ENCODE data around the gene KLHL5.
A peak's percentile ranks its signal among the peaks of the same experiment; 100 is the strongest.
"Not testable (repeated sequence)": the region's sequence is repeated elsewhere in the genome, so short reads cannot be mapped to it uniquely, and the experiment has no call there.

Gene KLHL5

GRCh38 chr4:39062094-39062769 lies at the start of gene KLHL5:
Gene KLHL5, plus strand, starts transcription at chr4:39062232. Its CDS starts 421 bp downstream, at chr4:39062653.
- no peak for DNase-seq (ENCODE audit: low read depth)

GRCh38 chr4:39014028-39014427 lies 48.0 kb upstream of the KLHL5 start:
- DNase-seq (ENCODE audit: low read depth): no peak

- DNase-seq (ENCODE audit: low read depth): no peak
These were observed 41.9 kb upstream of the KLHL5 start for GRCh38 chr4:39020130-39020529.

- no peak for DNase-seq (ENCODE audit: low read depth)
These were observed 40.4 kb upstream of the KLHL5 start for GRCh38 chr4:39021631-39022030.

- DNase-seq (ENCODE audit: low read depth): no peak
These were observed 39.8 kb upstream of the KLHL5 start for GRCh38 chr4:39022241-39022640.

GRCh38 chr4:39023059-39023458 lies 39.0 kb upstream of the KLHL5 start:
- no peak for DNase-seq (ENCODE audit: low read depth)

- DNase-seq (ENCODE audit: low read depth): no peak
These were observed 37.6 kb upstream of the KLHL5 start for GRCh38 chr4:39024311-39024865.

GRCh38 chr4:39025552-39026085 lies 36.4 kb upstream of the KLHL5 start:
- DNase-seq (ENCODE audit: low read depth): no peak

GRCh38 chr4:39026096-39026495 lies 35.9 kb upstream of the KLHL5 start:
- no peak for DNase-seq (ENCODE audit: low read depth)

GRCh38 chr4:39029752-39030694 lies 32.0 kb upstream of the KLHL5 start:
- DNase-seq (ENCODE audit: low read depth): no peak

- DNase-seq (ENCODE audit: low read depth): no peak
These were observed 31.3 kb upstream of the KLHL5 start for GRCh38 chr4:39030725-39031124.

GRCh38 chr4:39031590-39032020 lies 30.4 kb upstream of the KLHL5 start:
- DNase-seq (ENCODE audit: low read depth): not testable (repeated sequence)

GRCh38 chr4:39032218-39033085 lies 29.6 kb upstream of the KLHL5 start, which contains the start of gene TMEM156:
Gene TMEM156, minus strand, starts transcription at chr4:39032409. Its CDS starts 96 bp downstream, at chr4:39032313.
- peak; percentile 43 for DNase-seq (ENCODE audit: low read depth)

- no peak for DNase-seq (ENCODE audit: low read depth)
These were observed 25.9 kb upstream of the KLHL5 start for GRCh38 chr4:39036172-39036571.

- no peak for DNase-seq (ENCODE audit: low read depth)
These were observed 24.6 kb upstream of the KLHL5 start for GRCh38 chr4:39037491-39037825.

GRCh38 chr4:39037941-39038340 lies 24.1 kb upstream of the KLHL5 start:
- DNase-seq (ENCODE audit: low read depth): no peak

- no peak for DNase-seq (ENCODE audit: low read depth)
These were observed 22.9 kb upstream of the KLHL5 start for GRCh38 chr4:39039108-39039507.

- DNase-seq (ENCODE audit: low read depth): no peak
These were observed 19.7 kb upstream of the KLHL5 start for GRCh38 chr4:39042366-39042765.

- DNase-seq (ENCODE audit: low read depth): peak; percentile 38
These were observed 18.8 kb upstream of the KLHL5 start for GRCh38 chr4:39043058-39043860.

- DNase-seq (ENCODE audit: low read depth): no peak
These were observed 18.1 kb upstream of the KLHL5 start for GRCh38 chr4:39043861-39044363.

Measured in CMK (cell line).